Lung (tissue), 12 donors: ENCODE results near the gene TPCN2. TPM values are rescaled to one million over a fixed set of nuclear protein-coding genes. Genes with fewer than 3 reads are reported as not detected.

ENCODE experiments used
- ATAC-seq: fragments of 200-7000 bp; cut with Tn5 transposase; one replicate; pipeline ENCODE4 v1.9.1; 2020; ENCODE audit warnings: moderate number of reproducible peaks; ENCODE audit not compliant: insufficient read depth, low FRiP score
- DNase-seq, 3 donors: peaks; one replicate each; pipeline ENCODE4 v3.0.0-alpha.2; 2013 to 2017
- H3K27ac ChIP-seq, 2 donors: one replicate each; pipeline ENCODE4 v1.5.1; 2013; ENCODE audit warnings: mild to moderate bottlenecking in 2 of 2, moderate library complexity in 2 of 2, control low read depth in 1 of 2, inconsistent platforms in 1 of 2, low read depth in 1 of 2, low read length in 1 of 2
- H3K27me3 ChIP-seq, 3 donors: one replicate each; pipeline ENCODE4 v1.5.1; 2013; ENCODE audit warnings: low read length in 2 of 3; ENCODE audit not compliant: control insufficient read depth in 3 of 3, insufficient read depth in 3 of 3
- H3K36me3 ChIP-seq, 4 donors: one replicate each; pipeline ENCODE4 v1.5.1; 2013; ENCODE audit warnings: low read length in 4 of 4, mild to moderate bottlenecking in 1 of 4, moderate library complexity in 1 of 4; ENCODE audit not compliant: control insufficient read depth in 4 of 4, insufficient read depth in 4 of 4
- H3K4me1 ChIP-seq, 5 donors: one replicate each; pipeline ENCODE4 v1.5.1; 2013; ENCODE audit warnings: low read length in 5 of 5, mild to moderate bottlenecking in 2 of 5, moderate library complexity in 1 of 5; ENCODE audit not compliant: control insufficient read depth in 5 of 5, insufficient read depth in 5 of 5
- H3K4me3 ChIP-seq: one replicate; pipeline ENCODE4 v1.5.1; 2013; ENCODE audit warnings: mild to moderate bottlenecking, control low read depth, moderate library complexity
- H3K9ac ChIP-seq, 2 donors: one replicate each; pipeline ENCODE4 v1.5.1; 2013; ENCODE audit warnings: low read length in 2 of 2, control low read depth in 1 of 2; ENCODE audit not compliant: insufficient read depth in 1 of 2
- H3K9me3 ChIP-seq, 4 donors: one replicate each; pipeline ENCODE4 v1.5.1; 2013; ENCODE audit warnings: low read length in 3 of 4, mild to moderate bottlenecking in 1 of 4, moderate library complexity in 1 of 4; ENCODE audit not compliant: control insufficient read depth in 4 of 4, insufficient read depth in 3 of 4
- CTCF ChIP-seq: IDR thresholded peaks from 2 replicates; pipeline ENCODE4 v1.5.1; 2012; ENCODE audit warnings: mild to moderate bottlenecking; ENCODE audit errors: control extremely low read depth, extremely low read depth
- WGBS, 2 donors: extraction: QIAGEN DNeasy Blood & Tissue Kit; methylation state at CpG; one replicate each; pipeline ENCODE4 v1.1.7; 2013; 5-methylcytosine and 5-hydroxymethylcytosine counted together
- polyA plus RNA-seq, 2 donors: library from polyadenylated mRNA; stranded (reverse); fragments of 200-250 nt; gene quantifications; one replicate each; pipeline ENCODE4 v1.2.1, GENCODE V29; 2013
- total RNA-seq, 2 donors: library from RNA; depleted of rRNA in 1 of 2; stranded (reverse); fragments of >200 nt in 1 of 2; gene quantifications; one replicate each; pipeline ENCODE4 v1.2.1, GENCODE V29; 2014 to 2021
- donor health status: control.
- donor health status: control.
- donor health status: Bipolar disorder and iron deficiency.
- donor health status: healthy.
- donor health status: DM: yes; HTN: yes; CAD: no.

TPCN2 gene
- total and polyA plus RNA-seq, 4 donors: 10.0 to 25.0 (median 14.5) TPM

- no peaks in the 10 kb centered on the region for H3K4me1 ChIP-seq
- 74 to 77% methylated on average over 21 to 22 of the region's 22 CpGs for WGBS, 2 donors
- peaks cover 0 to 36% (median 3%) of the 10 kb centered on the region in 4 donors for H3K36me3 ChIP-seq
- TF ChIP-seq CTCF: no peak
- no peaks in the 10 kb centered on the region for H3K9me3 ChIP-seq
- DNase-seq (no peak), ATAC-seq (no peak)
- H3K9ac ChIP-seq: no peak overlapping the region
- H3K27me3 ChIP-seq: no peaks in the 10 kb centered on the region
- no peak overlapping the region for H3K27ac ChIP-seq
- no peak overlapping the region for H3K4me3 ChIP-seq
These were observed 7.1 kb downstream of the TPCN2 start for GRCh38 chr11:69055598-69056516.

- H3K4me3 ChIP-seq: no peak overlapping the region
- no peak overlapping the region for H3K27ac ChIP-seq
- no peak overlapping the region for H3K9ac ChIP-seq
- no peaks in the 10 kb centered on the region for H3K27me3 ChIP-seq
- DNase-seq (no peak), ATAC-seq (no peak)
- no peaks in the 10 kb centered on the region for H3K4me1 ChIP-seq
- TF ChIP-seq CTCF: no peak
- peaks cover 0 to 36% (median 3%) of the 10 kb centered on the region in 4 donors for H3K36me3 ChIP-seq
- H3K9me3 ChIP-seq: no peaks in the 10 kb centered on the region
- WGBS, 2 donors: 95 to 97% methylated on average over 15 of the region's 15 CpGs
These were observed 8.5 kb downstream of the TPCN2 start for GRCh38 chr11:69057236-69057635.

- Histone ChIP-seq H3K36me3 (peaks cover 0 to 39% (median 3%) of the 10 kb centered on the region in 4 donors), H3K27ac (no peak overlapping the region), H3K4me1 (no peaks in the 10 kb centered on the region), H3K27me3 (no peaks in the 10 kb centered on the region), H3K4me3 (no peak overlapping the region), H3K9me3 (no peaks in the 10 kb centered on the region), H3K9ac (no peak overlapping the region)
- 89 to 90% methylated on average over 14 of the region's 14 CpGs for WGBS, 2 donors
- no peak for TF ChIP-seq CTCF
- DNase-seq: no peak
- ATAC-seq: no peak
These were observed 9.1 kb downstream of the TPCN2 start for GRCh38 chr11:69057801-69058200.
